Activated T-helper 1 cell treated with anti-CD3 and anti-CD28 coated beads, Interleukin-2, amount 50 U/mL, for 16 hours (primary cell): ENCODE measurements around the gene OR2G6.
"Not testable (repeated sequence)": the region's sequence is repeated elsewhere in the genome, so short reads cannot be mapped to it uniquely, and the experiment has no call there.

Source experiments
- DNase-seq, 2 donors: peaks; one replicate each; pipeline ENCODE4 v3.0.0-alpha.2; 2020; ENCODE audit warnings: low read depth in 1 of 2, low spot score in 1 of 2

OR2G6 gene

GRCh38 chr1:248574657-248575056 is 66.8 kb downstream of the OR2G6 start, which contains the start of gene OR2T34:
Gene OR2T34 (minus strand): TSS chr1:248574757. CDS start chr1:248574757, 0 bp downstream.
- DNase-seq = not testable (repeated sequence)

GRCh38 chr1:248576260-248576980 is 68.5 kb downstream of the OR2G6 start:
- no peak for DNase-seq
